SU-DHL-6 (cell line): ENCODE measurements around the gene PMEL.

Experiments
- CTCF ChIP-seq: fragments of 200-600 bp; sonication (generic); IDR thresholded peaks from one replicate; pipeline ENCODE4 v1.5.1; 2017; ENCODE audit warnings: antibody characterized with exemption, mild to moderate bottlenecking, low read length, moderate library complexity; ENCODE audit not compliant: insufficient read depth, poor library complexity, severe bottlenecking
- EZH2phosphoT487 ChIP-seq: fragments of 200-600 bp; sonication (generic), shearing (Covaris generic); conservative IDR thresholded peaks from 2 replicates; pipeline ENCODE4 v1.6.1; 2018; ENCODE audit warnings: mild to moderate bottlenecking, antibody characterized with exemption, low read length, moderate library complexity, mixed read lengths

GRCh38 chr12:56007564-56008559 lies 42.0 kb upstream of the PMEL start:
- TF ChIP-seq EZH2phosphoT487: no peak
- no peak for TF ChIP-seq CTCF
